HPDE6-E6E7 (cell line): ENCODE results near the gene RUVBL1.
A peak's percentile ranks its signal among the peaks of the same experiment; 100 is the strongest.

Source experiments
- DNase-seq: peaks from one replicate; pipeline ENCODE4 v3.0.0; 2011; ENCODE audit warnings: missing footprints; ENCODE audit errors: extremely low spot score

The RUVBL1 gene

GRCh38 chr3:128083396-128083795 is 40.2 kb downstream of the RUVBL1 start:
- no peak for DNase-seq

- DNase-seq: no peak
Measured at GRCh38 chr3:128082546-128082945, 41.1 kb downstream of the RUVBL1 start.

GRCh38 chr3:128081846-128082245 is 41.8 kb downstream of the RUVBL1 start:
- no peak for DNase-seq

GRCh38 chr3:128081226-128081625 is 42.4 kb downstream of the RUVBL1 start:
- DNase-seq: no peak

GRCh38 chr3:128080323-128081080 is 43.1 kb downstream of the RUVBL1 start:
- DNase-seq: no peak

GRCh38 chr3:128079823-128080222 is 43.8 kb downstream of the RUVBL1 start:
- no peak for DNase-seq

GRCh38 chr3:128078875-128079274 is 44.7 kb downstream of the RUVBL1 start:
- no peak for DNase-seq

- no peak for DNase-seq
Measured at GRCh38 chr3:128078322-128078721, 45.3 kb downstream of the RUVBL1 start.

GRCh38 chr3:128077665-128078064 is 45.9 kb downstream of the RUVBL1 start:
- no peak for DNase-seq

GRCh38 chr3:128077202-128077624 is 46.4 kb downstream of the RUVBL1 start:
- no peak for DNase-seq

GRCh38 chr3:128076483-128077201 is 47.0 kb downstream of the RUVBL1 start:
- DNase-seq: no peak

- DNase-seq: peak; percentile 66
Measured at GRCh38 chr3:128075522-128076482, 47.8 kb downstream of the RUVBL1 start.

GRCh38 chr3:128074851-128075521 is 48.6 kb downstream of the RUVBL1 start:
- no peak for DNase-seq

- DNase-seq: no peak
Measured at GRCh38 chr3:128073807-128074206, 49.8 kb downstream of the RUVBL1 start.

- no peak for DNase-seq
Measured at GRCh38 chr3:128073185-128073725, 50.4 kb downstream of the RUVBL1 start.

- no peak for DNase-seq
Measured at GRCh38 chr3:128072454-128073184, 51.0 kb downstream of the RUVBL1 start.

- DNase-seq: no peak
Measured at GRCh38 chr3:128071771-128072453, 51.7 kb downstream of the RUVBL1 start.

GRCh38 chr3:128070898-128071591 is 52.6 kb downstream of the RUVBL1 start:
- DNase-seq: no peak

- DNase-seq: no peak
Measured at GRCh38 chr3:128069271-128069670, 54.3 kb downstream of the RUVBL1 start.
